SK-N-SH (cell line): Measurements from ENCODE around the gene STIM2. TPM values are rescaled to one million over a fixed set of nuclear protein-coding genes. Genes with fewer than 3 reads are reported as not detected.

ENCODE experiments used
- CTCF ChIA-PET: fragments of 300-600, 350-600 bp; formaldehyde crosslinking; extraction: SDS; loops from one replicate; lab custom pipeline; 2021; lab: Yijun Ruan, JAX
- POLR2A ChIA-PET: fragments of 350-600 bp; sonication (Branson Sonifier 250); formaldehyde crosslinking; extraction: SDS; loops from one replicate; lab custom pipeline; 2020; ENCODE audit warnings: antibody characterized with exemption, inconsistent platforms; lab: Yijun Ruan, JAX
- DNase-seq: peaks from one replicate; pipeline ENCODE4 v3.0.0; 2012
- H2AFZ ChIP-seq: fragments of 200-600 bp; sonication (generic); 2 replicates; pipeline ENCODE4 v1.8.1; 2016; ENCODE audit warnings: antibody characterized with exemption, mild to moderate bottlenecking, low read depth
- H3F3A ChIP-seq: fragments of 200-600 bp; sonication (generic); replicated peaks from 2 replicates; pipeline ENCODE3; 2016; ENCODE audit warnings: antibody characterized with exemption, mild to moderate bottlenecking; ENCODE audit not compliant: insufficient read depth
- H3K27ac ChIP-seq, 2 experiments: fragments of 200-500 bp in 1 of 2; fragments of 200-600 bp in 1 of 2; sonication (Bioruptor generic) in 1 of 2; sonication (generic), shearing (Covaris generic) in 1 of 2; 2 replicates each; pipeline versions ENCODE4 v1.5.1 to v1.6.1; 2014 to 2016; ENCODE audit warnings: low read depth in 2 of 2, inconsistent platforms in 1 of 2, low read length in 1 of 2, mild to moderate bottlenecking in 1 of 2, mixed read lengths in 1 of 2
- H3K27me3 ChIP-seq: fragments of 200-600 bp; sonication (generic), shearing (Covaris generic); 2 replicates; pipeline ENCODE4 v1.6.1; 2016; ENCODE audit warnings: mixed run types; ENCODE audit not compliant: insufficient read depth
- H3K36me3 ChIP-seq, 2 experiments: fragments of 200-500 bp in 1 of 2; fragments of 200-600 bp in 1 of 2; sonication (Bioruptor generic) in 1 of 2; sonication (generic) in 1 of 2; replicated peaks in 1 of 2; 2 replicates each; pipeline versions ENCODE3 to v1.5.1; 2014 to 2016; ENCODE audit warnings: low read length in 1 of 2, mild to moderate bottlenecking in 1 of 2; ENCODE audit not compliant: insufficient read depth in 2 of 2, control insufficient read depth in 1 of 2
- H3K4me1 ChIP-seq, 2 experiments: fragments of 200-500 bp in 1 of 2; fragments of 200-600 bp in 1 of 2; sonication (Bioruptor generic) in 1 of 2; sonication (generic), shearing (Covaris generic) in 1 of 2; 2 replicates each; pipeline versions ENCODE4 v1.5.1 to v1.6.1; 2014 to 2016; ENCODE audit warnings: low read depth in 1 of 2, low read length in 1 of 2, mixed run types in 1 of 2; ENCODE audit not compliant: insufficient read depth in 2 of 2, control insufficient read depth in 1 of 2
- H3K4me2 ChIP-seq: fragments of 200-600 bp; sonication (generic), shearing (Covaris generic); 2 replicates; pipeline ENCODE4 v1.6.1; 2017; ENCODE audit warnings: mixed run types
- H3K4me3 ChIP-seq, 2 experiments: fragments of 200-500 bp in 1 of 2; fragments of 200-600 bp in 1 of 2; sonication (Bioruptor generic) in 1 of 2; sonication (generic), shearing (Covaris generic) in 1 of 2; 2 replicates each; pipeline versions ENCODE4 v1.5.1 to v1.8.1; 2014 to 2016; ENCODE audit warnings: low read depth in 2 of 2, inconsistent platforms in 1 of 2, low read length in 1 of 2, mild to moderate bottlenecking in 1 of 2, mixed read lengths in 1 of 2, moderate library complexity in 1 of 2
- H3K79me2 ChIP-seq: fragments of 200-600 bp; sonication (generic); 2 replicates; pipeline ENCODE4 v1.8.1; 2017; ENCODE audit warnings: mild to moderate bottlenecking; ENCODE audit not compliant: insufficient read depth
- H3K9ac ChIP-seq: fragments of 200-600 bp; sonication (generic); 2 replicates; pipeline ENCODE4 v1.6.1; 2017; ENCODE audit warnings: mixed run types
- H3K9me2 ChIP-seq: fragments of 200-600 bp; sonication (generic); 2 replicates; pipeline ENCODE4 v1.6.1; 2017; ENCODE audit warnings: mixed run types
- H3K9me3 ChIP-seq: fragments of 200-600 bp; sonication (generic); 2 replicates; pipeline ENCODE4 v1.6.1; 2017; ENCODE audit warnings: mixed run types, mild to moderate bottlenecking, moderate library complexity
- H4K20me1 ChIP-seq: fragments of 200-600 bp; sonication (generic); 2 replicates; pipeline ENCODE4 v1.6.1; 2017; ENCODE audit warnings: mild to moderate bottlenecking, mixed run types; ENCODE audit not compliant: insufficient read depth
- ELF1 ChIP-seq: IDR thresholded peaks from 2 replicates; pipeline ENCODE4 v1.4.0; 2012
- EP300 ChIP-seq, 2 experiments: IDR thresholded peaks; 2 replicates each; pipeline versions ENCODE4 v1.4.0 to v1.6.1; 2012; ENCODE audit warnings: borderline replicate concordance in 1 of 2, low read depth in 1 of 2, low read length in 1 of 2
- FOXJ3 ChIP-seq: sonication (generic); formaldehyde crosslinking; IDR thresholded peaks from 2 replicates; pipeline ENCODE4 v1.5.1; 2020; ENCODE audit warnings: mild to moderate bottlenecking, missing genetic modification reagents
- FOXM1 ChIP-seq: IDR thresholded peaks from 2 replicates; pipeline ENCODE4 v1.4.0; 2012; ENCODE audit warnings: low read depth, mild to moderate bottlenecking
- GABPA ChIP-seq: IDR thresholded peaks from 2 replicates; pipeline ENCODE4 v1.4.0; 2012; ENCODE audit warnings: low read depth, mild to moderate bottlenecking
- MAX ChIP-seq: IDR thresholded peaks from 2 replicates; pipeline ENCODE4 v1.4.0; 2012; ENCODE audit warnings: low read depth
- MXI1 ChIP-seq: IDR thresholded peaks from 2 replicates; pipeline ENCODE4 v1.6.1; 2012; ENCODE audit warnings: mild to moderate bottlenecking, low read depth, low read length, improper control_type of control experiment
- NFIC ChIP-seq: IDR thresholded peaks from 2 replicates; pipeline ENCODE4 v1.4.0; 2012; ENCODE audit warnings: borderline replicate concordance
- NRF1 ChIP-seq: IDR thresholded peaks from 2 replicates; pipeline ENCODE4 v1.6.1; 2012; ENCODE audit warnings: low read depth, mild to moderate bottlenecking, low read length
- PBX3 ChIP-seq: IDR thresholded peaks from 2 replicates; pipeline ENCODE4; 2012
- POLR2AphosphoS5 ChIP-seq: IDR thresholded peaks from 2 replicates; pipeline ENCODE4 v1.6.1; 2012; ENCODE audit warnings: low read depth, low read length
- RAD21 ChIP-seq: IDR thresholded peaks from 2 replicates; pipeline ENCODE4 v1.6.1; 2012; ENCODE audit warnings: mild to moderate bottlenecking, low read length
- REST ChIP-seq: IDR thresholded peaks from 2 replicates; pipeline ENCODE4 v1.6.1; 2012; ENCODE audit warnings: mild to moderate bottlenecking, low read depth, low read length, moderate library complexity
- RFX5 ChIP-seq: IDR thresholded peaks from 2 replicates; pipeline ENCODE4 v1.6.1; 2012; ENCODE audit warnings: mild to moderate bottlenecking, improper control_type of control experiment, low read length
- RXRA ChIP-seq: IDR thresholded peaks from 2 replicates; pipeline ENCODE4 v1.4.0; 2012; ENCODE audit warnings: low read depth, mild to moderate bottlenecking, borderline replicate concordance
- SMC3 ChIP-seq: IDR thresholded peaks from 2 replicates; pipeline ENCODE4 v1.6.1; 2012; ENCODE audit warnings: low read depth, low read length, improper control_type of control experiment
- TCF12 ChIP-seq: IDR thresholded peaks from 2 replicates; pipeline ENCODE4 v1.4.0; 2012
- ZBTB33 ChIP-seq: IDR thresholded peaks from 2 replicates; pipeline ENCODE4 v1.4.0; 2012; ENCODE audit warnings: low read depth, borderline replicate concordance
- WGBS: methylation state at CpG from one replicate; pipeline ENCODE4 v1.1.6; 2017; ENCODE audit warnings: low lambda C conversion rate; 5-methylcytosine and 5-hydroxymethylcytosine counted together
- polyA plus RNA-seq, 3 experiments: library from polyadenylated mRNA; depleted of rRNA; stranded (reverse); fragments of >200 nt; gene quantifications; 2 replicates each; pipeline ENCODE4 v1.2.3, GENCODE V29; 2012

The STIM2 gene
- polyA plus RNA-seq, 1 of the 3 experiments (the other 2 are of a cell fraction), result 14.7 TPM

- DNase-seq, result no peak
- Histone ChIP-seq H3K4me2 (no peak overlapping the region), H2AFZ (no peak overlapping the region), H3K9me2 (no peaks in the 10 kb centered on the region), H3F3A (no peaks in the 10 kb centered on the region), H3K9me3 (no peaks in the 10 kb centered on the region), H3K27me3 (no peaks in the 10 kb centered on the region), H3K36me3 (no peaks in the 10 kb centered on the region), H4K20me1 (no peaks in the 10 kb centered on the region), H3K27ac (no peak overlapping the region), H3K4me1 (no peaks in the 10 kb centered on the region; a peak in 1 of 4 replicates), H3K9ac (no peak overlapping the region), H3K4me3 (no peak overlapping the region), H3K79me2 (peaks cover 5% of the 10 kb centered on the region; the same call in 1 of the 2 replicates)
- ChIA-PET CTCF (no interaction called here), POLR2A (no interaction called here)
- no peak for TF ChIP-seq SMC3
- TF ChIP-seq RAD21, result no peak
- TF ChIP-seq EP300 (IDR thresholded peaks at IDR 0.05; ENCODE audit: borderline replicate concordance in 1 of 2, low read depth in 1 of 2, low read length in 1 of 2), result no peak
- no peak for TF ChIP-seq FOXJ3 (CRISPR knock-in tag)
- TF ChIP-seq REST, result no peak
- TF ChIP-seq RXRA, result no peak
- TF ChIP-seq POLR2AphosphoS5, result no peak
- no peak for TF ChIP-seq FOXM1
- TF ChIP-seq NFIC, result no peak
- no peak for TF ChIP-seq MAX
- TF ChIP-seq MXI1, result no peak
- TF ChIP-seq ELF1, result no peak
- TF ChIP-seq PBX3, result no peak
- no peak for TF ChIP-seq RFX5
- no peak for TF ChIP-seq GABPA
- no peak for TF ChIP-seq TCF12
- TF ChIP-seq ZBTB33, result no peak
- TF ChIP-seq NRF1, result no peak
- WGBS, result 94% methylated on average over 2 of the region's 2 CpGs
Observed at GRCh38 chr4:26938516-26938915, 77.9 kb downstream of the STIM2 start.
